GM23338 (cell line): ENCODE measurements around the gene GTSE1. TPM values are rescaled to one million over a fixed set of nuclear protein-coding genes. Genes with fewer than 3 reads are reported as not detected.

ENCODE experiments used
- ATAC-seq: fragments of 200-7000 bp; cut with Tn5 transposase; 3 replicates; pipeline ENCODE4 v1.9.1; 2020
- DNase-seq: peaks from one replicate; pipeline ENCODE4 v3.0.0-alpha.2; 2015; ENCODE audit warnings: low spot score
- H2AFZ ChIP-seq: fragments of 200-600 bp; sonication (generic); 2 replicates; pipeline ENCODE4 v1.8.0; 2016; ENCODE audit warnings: antibody characterized with exemption, mild to moderate bottlenecking, moderate library complexity
- H3F3A ChIP-seq: fragments of 200-600 bp; sonication (generic); replicated peaks from 2 replicates; pipeline ENCODE4 v1.8.0; 2017; ENCODE audit warnings: antibody characterized with exemption, mixed run types, low read depth
- H3K27ac ChIP-seq: fragments of 200-600 bp; sonication (generic); 2 replicates; pipeline ENCODE4 v1.6.1; 2016; ENCODE audit warnings: low read depth
- H3K27me3 ChIP-seq: fragments of 200-600 bp; sonication (generic); 2 replicates; pipeline ENCODE4 v1.8.0; 2016; ENCODE audit warnings: mild to moderate bottlenecking, mixed run types, moderate library complexity; ENCODE audit not compliant: insufficient read depth
- H3K36me3 ChIP-seq: fragments of 200-600 bp; sonication (generic); 2 replicates; pipeline ENCODE4 v1.8.0; 2016; ENCODE audit warnings: mild to moderate bottlenecking; ENCODE audit not compliant: insufficient read depth
- H3K4me1 ChIP-seq: fragments of 200-600 bp; sonication (generic); 2 replicates; pipeline ENCODE4 v1.8.0; 2016; ENCODE audit warnings: mild to moderate bottlenecking, moderate library complexity; ENCODE audit not compliant: insufficient read depth
- H3K4me2 ChIP-seq: fragments of 200-600 bp; sonication (generic); 2 replicates; pipeline ENCODE4 v1.7.1; 2017; ENCODE audit warnings: mixed run types
- H3K4me3 ChIP-seq: fragments of 200-600 bp; sonication (generic); 2 replicates; pipeline ENCODE4 v1.6.1; 2016; ENCODE audit warnings: mixed run types
- H3K79me2 ChIP-seq: fragments of 200-600 bp; sonication (generic); replicated peaks from 2 replicates; pipeline ENCODE4 v1.8.0; 2017; ENCODE audit warnings: mild to moderate bottlenecking; ENCODE audit not compliant: insufficient read depth
- H3K9me2 ChIP-seq: fragments of 200-600 bp; sonication (generic); 2 replicates; pipeline ENCODE4 v1.8.0; 2017; ENCODE audit not compliant: insufficient read depth
- H4K20me1 ChIP-seq: fragments of 200-600 bp; sonication (generic); replicated peaks from 2 replicates; pipeline ENCODE4 v1.8.0; 2017; ENCODE audit warnings: mild to moderate bottlenecking; ENCODE audit not compliant: insufficient read depth
- H3K27ac Mint-ChIP-seq: 2 replicates; pipeline ENCODE4 v1.8.0; 2020; ENCODE audit warnings: inconsistent platforms, mild to moderate bottlenecking, moderate library complexity, mixed read lengths
- H3K27me3 Mint-ChIP-seq: 3 replicates; pipeline ENCODE4 v1.8.0; 2022; ENCODE audit warnings: low read depth, mild to moderate bottlenecking, moderate library complexity, mixed read lengths, inconsistent platforms; ENCODE audit not compliant: insufficient read depth, poor library complexity
- H3K36me3 Mint-ChIP-seq: 3 replicates; pipeline ENCODE4 v1.8.0; 2021; ENCODE audit warnings: low read depth, mild to moderate bottlenecking, inconsistent platforms, moderate library complexity, mixed read lengths
- H3K4me1 Mint-ChIP-seq: 3 replicates; pipeline ENCODE4 v1.8.0; 2020; ENCODE audit warnings: mild to moderate bottlenecking, inconsistent platforms, mixed read lengths
- H3K4me3 Mint-ChIP-seq: 3 replicates; pipeline ENCODE4 v1.8.0; 2021; ENCODE audit warnings: moderate library complexity, mild to moderate bottlenecking, inconsistent platforms, mixed read lengths
- H3K9me3 Mint-ChIP-seq: 3 replicates; pipeline ENCODE4 v1.8.0; 2020; ENCODE audit warnings: moderate library complexity, mild to moderate bottlenecking, inconsistent platforms, mixed read lengths
- CREB1 ChIP-seq: fragments of 250-450 bp; sonication (Bioruptor Pico); IDR thresholded peaks from 2 replicates; pipeline ENCODE4 v1.5.0; 2020; ENCODE audit warnings: low read depth, mild to moderate bottlenecking, moderate library complexity
- EZH2 ChIP-seq: fragments of 200-600 bp; sonication (generic); IDR thresholded peaks from one replicate; pipeline ENCODE4 v1.8.0; 2017; ENCODE audit warnings: antibody characterized with exemption, mild to moderate bottlenecking, low read depth; ENCODE audit not compliant: unreplicated experiment
- EZH2phosphoT487 ChIP-seq: fragments of 200-600 bp; sonication (generic); IDR thresholded peaks from one replicate; pipeline ENCODE4 v1.8.1; 2018; ENCODE audit warnings: antibody characterized with exemption; ENCODE audit not compliant: unreplicated experiment
- JUNB ChIP-seq: IDR thresholded peaks from one replicate; pipeline ENCODE4 v1.6.1; 2016; ENCODE audit warnings: antibody characterized with exemption; ENCODE audit not compliant: unreplicated experiment
- NANOG ChIP-seq: IDR thresholded peaks from 2 replicates; pipeline ENCODE4 v1.6.1; 2016; ENCODE audit warnings: antibody characterized with exemption, borderline replicate concordance
- POLR2AphosphoS5 ChIP-seq: IDR thresholded peaks from 2 replicates; pipeline ENCODE4 v1.6.1; 2016; ENCODE audit warnings: antibody characterized with exemption, low read depth
- STAT1 ChIP-seq: IDR thresholded peaks from one replicate; pipeline ENCODE4 v1.6.1; 2016; ENCODE audit warnings: antibody characterized with exemption; ENCODE audit not compliant: unreplicated experiment
- ZNF114 ChIP-seq: fragments of 250-450 bp; sonication (Bioruptor Pico); IDR thresholded peaks from 2 replicates; pipeline ENCODE4 v1.5.0; 2020; ENCODE audit warnings: mild to moderate bottlenecking, moderate library complexity
- ZNF331 ChIP-seq: fragments of 250-450 bp; sonication (Bioruptor Pico); IDR thresholded peaks from 2 replicates; pipeline ENCODE4 v1.5.0; 2020; ENCODE audit warnings: low read depth, mild to moderate bottlenecking, moderate library complexity
- polyA plus RNA-seq: library from polyadenylated mRNA; unstranded; fragments of >200 nt; fragmentation: Nextera tagmentation; extraction: Ambion mirVana; gene quantifications from 2 replicates; pipeline ENCODE4 v1.2.1, GENCODE V29; 2016
- total RNA-seq: library from RNA; depleted of rRNA; stranded (reverse); fragments of >200 nt; shearing (Covaris generic); gene quantifications from 2 replicates; pipeline ENCODE4 v1.2.3, GENCODE V29; 2014
- TF ChIP-seq, protein P1 (sequence below), 2 experiments: fragments of 200-600 bp in 1 of 2; sonication (generic) in 1 of 2; conservative IDR thresholded peaks; 2 replicates each; pipeline versions ENCODE4 v1.5.1 to v1.6.1; 2016 to 2017; ENCODE audit warnings: antibody characterized with exemption in 2 of 2, low read depth in 2 of 2, mild to moderate bottlenecking in 2 of 2, moderate library complexity in 1 of 2
- TF ChIP-seq, protein P2 (sequence below): IDR thresholded peaks from 2 replicates; pipeline ENCODE4 v1.6.1; 2016; ENCODE audit warnings: antibody characterized with exemption

The GTSE1 gene
- total and polyA plus RNA-seq, 2 experiments from 2014 or later, result 26.3 to 28.6 TPM

DNA sequence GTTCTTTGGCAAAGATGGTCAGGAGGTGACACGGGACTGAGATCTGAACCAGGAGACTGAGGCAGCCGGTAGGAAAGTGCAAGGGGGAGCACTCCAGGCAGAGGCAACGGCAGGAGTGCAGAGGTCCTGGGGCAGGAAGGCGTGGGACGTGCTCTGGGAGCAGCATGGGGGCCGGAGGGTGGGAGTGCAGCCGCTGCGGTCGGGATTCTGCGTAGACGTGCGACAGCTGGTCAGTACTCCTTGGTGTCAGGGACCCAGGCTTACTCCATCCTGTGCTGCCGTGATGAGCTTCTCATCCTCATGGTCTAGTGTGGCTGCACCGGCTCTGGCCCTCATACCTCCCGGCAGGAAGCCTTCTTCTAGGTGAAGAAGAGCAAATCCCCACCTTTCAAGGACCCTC lies 21.9 kb downstream of the GTSE1 start (continued):
- TF ChIP-seq, protein P1, sequence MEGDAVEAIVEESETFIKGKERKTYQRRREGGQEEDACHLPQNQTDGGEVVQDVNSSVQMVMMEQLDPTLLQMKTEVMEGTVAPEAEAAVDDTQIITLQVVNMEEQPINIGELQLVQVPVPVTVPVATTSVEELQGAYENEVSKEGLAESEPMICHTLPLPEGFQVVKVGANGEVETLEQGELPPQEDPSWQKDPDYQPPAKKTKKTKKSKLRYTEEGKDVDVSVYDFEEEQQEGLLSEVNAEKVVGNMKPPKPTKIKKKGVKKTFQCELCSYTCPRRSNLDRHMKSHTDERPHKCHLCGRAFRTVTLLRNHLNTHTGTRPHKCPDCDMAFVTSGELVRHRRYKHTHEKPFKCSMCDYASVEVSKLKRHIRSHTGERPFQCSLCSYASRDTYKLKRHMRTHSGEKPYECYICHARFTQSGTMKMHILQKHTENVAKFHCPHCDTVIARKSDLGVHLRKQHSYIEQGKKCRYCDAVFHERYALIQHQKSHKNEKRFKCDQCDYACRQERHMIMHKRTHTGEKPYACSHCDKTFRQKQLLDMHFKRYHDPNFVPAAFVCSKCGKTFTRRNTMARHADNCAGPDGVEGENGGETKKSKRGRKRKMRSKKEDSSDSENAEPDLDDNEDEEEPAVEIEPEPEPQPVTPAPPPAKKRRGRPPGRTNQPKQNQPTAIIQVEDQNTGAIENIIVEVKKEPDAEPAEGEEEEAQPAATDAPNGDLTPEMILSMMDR (conservative IDR thresholded peaks at IDR 0.05; ENCODE audit: low read depth in 2 of 2), result no peak
- TF ChIP-seq POLR2AphosphoS5 (no peak), EZH2phosphoT487 (no peak), CREB1 (CRISPR knock-in tag) (no peak), ZNF114 (CRISPR knock-in tag) (no peak), STAT1 (no peak), NANOG (no peak), ZNF331 (CRISPR knock-in tag) (no peak), EZH2 (no peak)
- TF ChIP-seq, protein P2, sequence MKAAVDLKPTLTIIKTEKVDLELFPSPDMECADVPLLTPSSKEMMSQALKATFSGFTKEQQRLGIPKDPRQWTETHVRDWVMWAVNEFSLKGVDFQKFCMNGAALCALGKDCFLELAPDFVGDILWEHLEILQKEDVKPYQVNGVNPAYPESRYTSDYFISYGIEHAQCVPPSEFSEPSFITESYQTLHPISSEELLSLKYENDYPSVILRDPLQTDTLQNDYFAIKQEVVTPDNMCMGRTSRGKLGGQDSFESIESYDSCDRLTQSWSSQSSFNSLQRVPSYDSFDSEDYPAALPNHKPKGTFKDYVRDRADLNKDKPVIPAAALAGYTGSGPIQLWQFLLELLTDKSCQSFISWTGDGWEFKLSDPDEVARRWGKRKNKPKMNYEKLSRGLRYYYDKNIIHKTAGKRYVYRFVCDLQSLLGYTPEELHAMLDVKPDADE, result no peak

DNA sequence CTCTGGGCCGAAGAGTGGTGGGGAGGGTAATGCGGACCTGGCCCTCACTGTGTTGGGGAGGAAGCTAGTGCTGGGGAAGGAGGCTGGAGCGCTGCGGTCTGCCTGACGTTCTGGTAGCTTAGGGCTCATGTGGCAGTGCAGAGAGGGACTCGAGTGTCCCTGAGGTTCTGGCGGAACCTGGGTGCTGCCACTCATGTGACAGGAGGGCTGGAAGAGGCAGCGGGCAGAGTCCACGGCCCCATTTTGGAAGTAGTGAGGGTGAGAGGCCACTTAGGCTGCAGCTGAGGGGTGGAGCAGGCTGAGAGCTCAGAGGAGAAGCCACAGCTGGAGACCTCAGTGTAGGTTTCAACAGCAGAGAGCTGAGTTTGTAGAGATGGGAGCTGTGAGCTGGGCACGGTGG lies 22.6 kb downstream of the GTSE1 start:
- Mint-ChIP-seq H3K36me3 (peaks cover 72% of the 10 kb centered on the region), H3K27me3 (peaks cover 11% of the 10 kb centered on the region), H3K27ac (no peak overlapping the region), H3K4me3 (no peak overlapping the region), H3K9me3 (no peaks in the 10 kb centered on the region), H3K4me1 (no peaks in the 10 kb centered on the region)
- Histone ChIP-seq H3K36me3 (peaks cover 14% of the 10 kb centered on the region; the same call in 1 of the 2 replicates), H3K27me3 (no peaks in the 10 kb centered on the region), H3K79me2 (no peaks in the 10 kb centered on the region; the same call in 1 of the 2 replicates), H3K4me1 (no peaks in the 10 kb centered on the region), H3K4me2 (no peak overlapping the region), H3K27ac (no peak overlapping the region), H4K20me1 (no peaks in the 10 kb centered on the region; the same call in 1 of the 2 replicates), H2AFZ (no peak overlapping the region), H3F3A (no peaks in the 10 kb centered on the region), H3K4me3 (no peak overlapping the region), H3K9me2 (no peaks in the 10 kb centered on the region)
- ATAC-seq (no peak), DNase-seq (no peak)
- TF ChIP-seq EZH2phosphoT487 (no peak), ZNF331 (CRISPR knock-in tag) (no peak), NANOG (no peak), EZH2 (no peak), ZNF114 (CRISPR knock-in tag) (no peak), JUNB (no peak)
